Stimulated activated CD8-positive, alpha-beta memory T cell treated with anti-CD3 and anti-CD28 coated beads, Interleukin-7, amount 100 ng/mL, for 48 hours (primary cell): ENCODE data around the gene SERPINA5.
"Not testable (repeated sequence)": the region's sequence is repeated elsewhere in the genome, so short reads cannot be mapped to it uniquely, and the experiment has no call there.

Experiments
- DNase-seq, 2 donors: peaks; one replicate each; pipeline ENCODE4 v3.0.0-alpha.2; 2020; ENCODE audit warnings: low read depth in 1 of 2; ENCODE audit errors: extremely low read depth in 1 of 2

SERPINA5 gene

DNA sequence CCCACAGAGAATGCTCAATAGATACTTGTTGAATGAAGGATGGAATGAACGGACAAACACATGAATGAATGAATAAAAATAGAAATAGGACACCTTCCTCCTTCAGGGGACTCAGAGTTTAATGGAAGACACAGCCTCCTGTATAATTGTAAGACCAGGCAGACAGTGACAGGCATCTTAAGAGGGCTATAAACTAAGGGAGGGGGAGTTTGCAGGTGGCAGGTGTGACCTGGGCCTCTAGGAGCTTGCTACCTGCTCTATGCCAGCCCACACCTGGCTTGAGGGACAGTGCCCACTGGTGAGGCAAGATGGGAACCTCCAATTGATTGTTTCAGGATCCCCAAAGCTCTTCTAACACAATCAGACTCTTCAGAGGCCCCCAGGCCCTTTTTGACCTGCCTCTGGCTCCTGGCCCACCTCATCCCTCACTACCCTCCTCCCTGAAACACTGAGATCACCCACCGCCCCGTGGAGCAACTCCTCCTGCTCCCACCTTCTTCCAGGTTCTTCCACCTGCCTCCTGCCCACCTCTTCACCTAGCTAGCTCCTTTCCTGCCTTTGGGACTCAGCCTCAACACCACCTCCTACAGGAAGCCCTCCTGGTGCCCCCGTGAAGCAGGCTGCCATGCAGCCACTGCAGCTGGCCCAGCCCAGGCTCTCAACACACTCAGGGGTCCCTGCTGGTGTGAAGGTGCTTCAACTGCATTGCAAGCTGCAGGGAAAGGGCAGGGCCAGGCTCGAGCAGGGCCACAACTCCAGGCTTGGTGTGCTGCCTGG, 40.3 kb downstream of the SERPINA5 start:
- DNase-seq, result no peak

DNA sequence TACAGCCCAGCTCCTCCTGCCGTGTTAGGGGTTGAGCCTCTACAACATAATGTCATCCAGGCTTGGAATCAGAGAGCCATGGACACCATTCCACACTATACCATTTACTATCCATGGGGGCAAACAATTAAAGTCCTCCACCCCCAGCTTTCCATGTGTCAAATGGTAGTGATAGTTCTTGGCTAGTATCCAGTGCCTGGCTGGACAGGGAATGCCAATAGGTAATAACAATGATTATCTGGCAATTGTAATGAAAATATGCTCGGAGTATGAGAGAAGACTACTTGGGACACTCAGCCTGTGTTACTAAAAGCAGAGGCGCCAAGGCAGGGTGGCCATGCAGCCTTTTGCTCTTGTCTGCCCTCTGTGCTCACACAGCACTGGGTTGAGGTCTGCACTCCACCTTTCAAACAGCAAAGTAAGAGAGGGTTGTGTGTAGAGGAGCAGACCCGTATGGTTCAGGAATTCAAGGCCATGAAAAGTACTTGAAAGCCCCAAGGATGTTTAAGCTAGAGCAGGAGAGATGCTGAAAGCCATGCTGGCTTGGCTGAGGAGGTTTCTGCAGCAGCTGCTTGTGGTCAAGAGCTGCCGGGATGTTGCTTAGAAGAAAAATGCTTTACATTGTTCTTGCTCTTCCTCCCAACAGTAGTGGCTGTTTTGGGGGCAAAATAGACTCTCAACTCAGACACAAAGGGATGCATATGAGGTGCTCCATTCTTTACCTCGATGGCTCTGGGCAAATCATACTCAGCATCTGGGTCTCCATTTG, 41.6 kb downstream of the SERPINA5 start:
- DNase-seq, result no peak

DNA sequence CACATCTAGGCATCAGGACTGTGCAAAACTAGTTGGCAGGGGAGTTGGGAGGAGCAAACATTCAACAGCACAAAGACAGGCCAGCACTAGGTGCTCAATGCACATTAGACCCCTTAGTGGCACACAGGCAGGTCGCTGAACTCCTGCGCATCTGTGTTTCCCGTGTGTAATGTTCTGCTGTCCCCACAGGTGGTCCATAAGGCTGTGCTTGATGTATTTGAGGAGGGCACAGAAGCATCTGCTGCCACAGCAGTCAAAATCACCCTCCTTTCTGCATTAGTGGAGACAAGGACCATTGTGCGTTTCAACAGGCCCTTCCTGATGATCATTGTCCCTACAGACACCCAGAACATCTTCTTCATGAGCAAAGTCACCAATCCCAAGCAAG, 42.2 kb downstream of the SERPINA5 start:
- no peak for DNase-seq

DNA sequence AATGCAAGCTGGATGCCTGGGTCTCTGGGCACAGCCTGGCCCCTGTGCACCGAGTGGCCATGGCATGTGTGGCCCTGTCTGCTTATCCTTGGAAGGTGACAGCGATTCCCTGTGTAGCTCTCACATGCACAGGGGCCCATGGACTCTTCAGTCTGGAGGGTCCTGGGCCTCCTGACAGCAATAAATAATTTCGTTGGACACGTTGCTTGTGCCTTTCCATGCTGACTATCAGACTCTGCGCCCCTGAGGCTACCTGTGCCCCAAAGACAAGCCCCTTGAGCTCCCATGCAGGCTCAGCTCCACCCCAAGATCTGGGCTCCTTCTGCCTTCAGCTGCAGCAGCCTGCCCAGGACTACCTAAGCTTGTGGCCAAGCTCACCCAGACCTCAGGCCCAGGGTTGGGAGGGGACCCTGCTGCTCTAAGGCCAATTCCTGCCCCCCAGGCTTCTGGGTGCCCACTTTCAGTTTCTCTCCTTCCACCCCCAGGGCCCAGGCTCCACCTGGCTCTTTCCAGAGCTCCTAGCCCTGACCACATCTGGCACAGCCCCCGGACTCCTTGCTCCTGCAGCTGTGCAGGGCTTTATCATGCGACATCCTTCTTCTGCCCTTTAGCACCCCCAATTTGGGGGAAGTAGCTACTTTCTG, 42.8 kb downstream of the SERPINA5 start:
- no peak for DNase-seq

DNA sequence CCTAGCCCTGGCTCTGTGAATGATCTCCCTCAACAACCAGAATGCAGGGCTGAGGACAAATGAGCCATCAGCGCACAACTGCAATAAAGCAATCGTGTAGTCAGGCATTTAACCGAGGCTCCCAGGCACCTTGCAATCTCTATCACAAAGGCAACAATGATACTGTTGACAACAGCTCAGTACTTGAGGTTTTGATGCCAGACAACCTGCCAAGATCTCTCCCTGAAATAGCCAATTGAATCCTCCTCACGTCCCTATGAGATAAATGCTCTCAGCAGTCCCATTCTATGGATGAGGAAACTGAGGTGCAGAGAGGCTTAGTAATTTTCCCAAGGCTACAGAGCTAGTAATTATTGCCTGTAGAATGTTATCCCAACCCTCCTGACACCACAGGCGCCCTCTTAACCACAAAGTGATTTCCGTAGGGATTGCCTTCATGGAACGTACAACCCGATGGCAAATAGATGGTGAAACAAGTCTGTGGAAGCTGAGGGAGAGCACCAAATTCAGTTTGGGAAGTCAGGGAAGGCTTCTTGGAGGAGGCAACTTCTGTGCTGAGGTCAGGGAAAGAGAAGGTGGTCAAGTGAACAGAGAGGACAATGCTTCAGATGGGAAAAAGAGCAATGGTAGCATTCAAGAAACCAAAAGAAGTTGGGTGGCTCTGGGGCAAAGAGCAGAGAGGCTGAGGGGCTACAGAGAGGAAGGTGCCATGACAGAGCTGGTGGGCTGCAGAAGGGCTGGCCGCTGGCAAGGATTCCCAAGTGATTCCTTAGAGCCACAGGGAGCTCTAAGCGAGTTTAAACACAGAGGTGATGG, 43.5 kb downstream of the SERPINA5 start:
- DNase-seq, result no peak

DNA sequence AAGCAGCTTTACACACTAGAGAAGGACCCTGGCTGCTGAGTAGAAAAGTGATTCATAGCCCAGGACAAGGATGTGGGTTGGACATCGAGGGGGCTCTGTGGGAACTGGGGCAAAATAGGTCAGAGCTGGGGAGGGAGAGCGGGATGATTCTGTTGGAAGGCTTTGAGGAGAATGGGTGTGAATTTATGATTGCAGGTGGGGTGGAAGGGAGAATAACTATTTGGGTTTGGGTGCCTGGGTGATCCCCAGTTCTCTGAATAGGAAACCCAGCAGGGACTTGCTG, 44.1 kb downstream of the SERPINA5 start:
- no peak for DNase-seq

DNA sequence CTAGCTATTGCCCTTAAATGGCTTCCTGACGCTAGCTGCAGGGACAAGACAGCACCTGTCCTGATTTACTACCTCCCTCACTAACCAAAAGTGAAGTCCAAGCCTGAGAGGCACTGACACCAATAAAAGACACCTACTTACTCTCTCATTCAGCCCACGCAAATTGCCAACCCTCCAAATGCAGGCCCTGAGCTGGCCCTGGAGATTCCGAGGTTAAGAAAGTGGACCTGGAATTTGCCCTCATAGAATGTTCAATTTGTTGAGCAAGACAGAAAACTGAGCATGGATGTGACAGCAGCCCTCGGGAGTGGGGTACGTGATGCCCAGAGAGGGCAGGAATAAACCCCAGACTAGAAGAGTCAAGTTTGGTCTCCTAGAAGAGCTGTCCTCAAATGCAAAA, 47.4 kb downstream of the SERPINA5 start:
- DNase-seq, result no peak

DNA sequence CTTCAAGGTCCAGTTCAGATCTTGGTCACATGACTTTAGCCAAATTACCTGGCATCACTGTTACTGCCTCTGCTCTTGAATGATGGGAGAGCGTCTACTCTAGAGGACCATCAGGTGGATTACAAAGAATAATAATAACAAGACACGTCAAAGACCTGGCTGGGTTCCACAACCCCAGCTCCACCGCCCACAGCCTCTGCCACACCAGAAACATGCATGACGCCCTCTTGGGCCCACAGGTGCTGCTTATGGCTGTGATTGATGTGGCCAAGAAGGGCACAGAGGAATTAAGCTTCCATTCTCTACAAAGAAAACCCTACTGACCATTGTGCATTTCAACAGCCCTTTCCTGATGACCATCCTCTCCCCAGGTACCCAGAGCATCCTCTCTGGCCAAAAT, 49.2 kb downstream of the SERPINA5 start:
- DNase-seq, result no peak

DNA sequence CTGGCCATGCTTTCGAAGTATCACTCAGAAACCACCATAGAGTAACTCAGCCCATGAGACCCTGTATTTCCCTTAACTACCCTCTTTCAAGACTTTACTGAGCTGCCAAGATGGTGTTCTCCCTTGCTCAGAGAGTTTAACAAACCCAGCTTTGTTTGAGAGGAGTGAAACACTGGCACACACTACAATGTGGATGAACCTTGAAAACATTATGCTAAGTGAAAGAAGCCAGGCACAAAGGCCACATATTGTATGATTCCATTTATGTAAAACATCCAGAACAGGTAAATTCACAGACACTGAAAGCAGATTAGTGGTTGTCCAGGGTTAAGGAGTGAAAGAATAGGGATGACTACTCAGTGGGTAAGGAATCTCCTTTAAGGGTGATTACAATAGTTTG, 49.8 kb downstream of the SERPINA5 start:
- no peak for DNase-seq

DNA sequence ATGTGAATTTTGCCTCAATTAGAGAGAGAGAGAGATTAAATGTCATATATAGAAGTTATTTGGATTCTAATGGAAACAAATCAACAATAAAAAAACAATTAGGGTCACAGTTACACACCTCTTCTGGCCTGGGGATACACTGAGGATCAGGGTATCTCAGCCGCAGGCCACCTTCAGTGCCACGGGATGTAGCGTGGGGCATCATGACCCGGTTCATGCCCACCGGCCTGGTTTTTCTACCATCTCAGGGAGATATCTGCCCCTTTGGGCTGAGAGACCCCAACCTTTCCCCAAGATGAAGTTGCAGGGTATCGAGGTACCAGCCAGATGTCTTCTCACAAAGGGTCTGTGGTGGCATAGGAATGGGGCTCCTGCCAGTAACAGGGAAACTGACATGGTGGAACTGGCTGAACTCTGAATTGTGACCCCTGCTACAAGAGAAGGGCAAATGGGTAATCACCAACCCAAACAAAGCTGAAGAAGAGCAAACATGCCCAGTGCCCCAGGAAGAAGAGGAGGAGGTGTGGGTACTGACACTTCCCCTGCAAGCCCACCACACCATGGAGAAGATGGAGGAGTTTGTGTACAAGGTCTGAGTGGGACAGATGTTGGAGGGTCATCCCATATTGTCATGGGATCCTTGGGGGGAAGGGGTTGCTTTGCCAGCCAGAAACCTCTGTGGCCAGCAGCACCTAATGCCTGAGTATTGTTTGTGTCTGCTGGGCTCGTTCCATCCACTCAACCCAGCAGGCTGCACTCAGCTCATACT, 50.5 kb downstream of the SERPINA5 start:
- no peak for DNase-seq

DNA sequence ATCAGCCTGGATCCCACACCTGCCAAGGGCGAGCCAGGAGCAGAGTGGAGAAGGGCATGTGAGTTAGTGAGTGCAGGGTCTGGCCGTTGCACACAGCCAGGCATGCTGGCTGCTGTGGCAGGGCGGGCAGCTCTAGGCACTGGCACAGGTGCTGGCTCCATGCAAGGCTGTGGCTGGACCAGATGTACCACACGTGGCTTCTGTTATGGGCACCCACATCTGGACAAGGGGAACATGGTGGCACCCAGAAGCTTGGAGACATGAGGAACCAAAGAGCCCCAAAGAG, 51.0 kb downstream of the SERPINA5 start:
- DNase-seq, result no peak

DNA sequence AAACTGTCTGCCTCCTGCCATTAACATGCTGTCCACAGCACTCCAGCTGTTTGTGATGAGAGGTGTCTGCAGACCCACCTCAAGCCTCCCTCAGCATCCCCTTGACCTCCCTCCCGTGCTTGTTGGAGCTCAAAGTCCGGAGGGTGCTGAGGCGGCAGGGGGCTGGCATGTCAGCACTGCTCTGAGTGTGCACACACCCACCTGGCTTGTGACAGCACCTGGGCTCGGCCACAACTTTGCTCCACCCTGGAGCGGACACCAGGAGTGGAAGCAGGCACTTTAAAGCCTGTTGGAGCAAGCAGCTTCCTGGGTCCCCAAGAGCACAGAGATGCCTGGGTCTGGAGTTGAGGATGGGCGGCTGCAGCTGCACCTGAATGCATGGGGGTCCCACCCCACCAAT, 51.9 kb downstream of the SERPINA5 start:
- DNase-seq, result no peak

DNA sequence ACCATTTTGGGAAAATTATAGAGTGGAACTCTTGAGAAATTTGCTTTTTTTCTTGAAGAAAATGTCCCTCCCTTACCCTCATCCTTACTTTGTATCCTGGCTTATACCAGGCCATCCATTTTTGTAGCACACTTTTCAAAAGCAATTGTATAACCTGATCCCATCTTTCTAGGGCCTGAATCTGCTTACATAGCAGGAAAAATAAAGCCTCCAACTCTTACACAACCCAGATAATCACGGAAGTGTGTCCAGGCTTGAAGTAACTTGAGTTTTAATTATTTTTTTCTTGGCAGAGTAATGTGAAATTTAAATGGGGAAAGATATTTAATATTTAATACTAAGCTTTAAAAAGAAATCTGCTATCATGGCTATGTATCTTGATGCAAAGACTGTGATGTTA, 53.9 kb downstream of the SERPINA5 start:
- no peak for DNase-seq

DNA sequence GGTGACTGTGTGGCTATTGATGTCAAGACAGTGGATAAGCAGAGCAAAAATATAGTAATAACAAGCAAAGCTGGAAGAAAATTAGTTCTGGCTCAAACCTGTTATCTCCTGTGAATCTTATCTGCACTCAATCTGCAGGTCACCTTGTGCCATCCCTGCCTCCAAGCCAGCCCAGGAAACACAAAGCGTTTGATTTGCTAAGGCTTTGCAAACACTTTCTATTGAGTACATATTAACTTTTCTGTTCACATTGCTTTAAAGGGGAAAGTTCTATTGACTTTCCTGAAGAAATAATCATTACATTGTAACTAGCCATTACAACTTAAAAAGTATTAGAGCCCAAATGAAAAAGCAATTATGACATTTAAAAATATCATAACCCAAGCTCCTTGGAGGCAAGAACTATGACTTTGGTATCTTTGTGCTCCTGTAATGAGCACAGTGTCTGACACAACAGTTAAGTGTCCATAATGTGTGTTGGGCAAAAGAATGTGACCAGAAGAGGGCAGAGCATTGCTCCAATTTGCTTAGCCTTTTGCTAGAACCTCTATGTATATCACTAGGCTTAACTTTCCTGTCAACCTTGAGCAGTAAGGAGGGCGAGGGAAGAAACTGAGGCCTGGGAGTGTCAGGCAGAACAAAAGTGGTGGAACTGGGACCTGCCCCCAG, 55.7 kb downstream of the SERPINA5 start:
- no peak for DNase-seq

DNA sequence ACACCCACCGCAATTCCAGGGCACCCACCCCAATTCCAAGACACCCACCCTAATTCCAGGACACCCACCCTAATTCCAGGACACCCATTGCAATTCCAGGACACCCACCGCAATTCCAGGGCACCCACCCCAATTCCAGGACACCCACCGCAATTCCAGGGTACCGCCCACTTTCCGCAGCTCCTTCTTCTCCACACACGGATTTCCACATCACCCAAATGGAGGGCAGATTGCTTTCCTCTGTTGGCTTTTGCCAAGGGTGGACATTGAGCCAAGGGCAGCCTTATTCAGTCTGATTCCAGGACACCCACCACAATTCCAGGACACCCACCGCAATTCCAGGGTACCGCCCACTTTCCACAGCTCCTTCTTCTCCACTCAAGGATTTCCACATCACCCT, 56.6 kb downstream of the SERPINA5 start:
- not testable (repeated sequence) for DNase-seq

DNA sequence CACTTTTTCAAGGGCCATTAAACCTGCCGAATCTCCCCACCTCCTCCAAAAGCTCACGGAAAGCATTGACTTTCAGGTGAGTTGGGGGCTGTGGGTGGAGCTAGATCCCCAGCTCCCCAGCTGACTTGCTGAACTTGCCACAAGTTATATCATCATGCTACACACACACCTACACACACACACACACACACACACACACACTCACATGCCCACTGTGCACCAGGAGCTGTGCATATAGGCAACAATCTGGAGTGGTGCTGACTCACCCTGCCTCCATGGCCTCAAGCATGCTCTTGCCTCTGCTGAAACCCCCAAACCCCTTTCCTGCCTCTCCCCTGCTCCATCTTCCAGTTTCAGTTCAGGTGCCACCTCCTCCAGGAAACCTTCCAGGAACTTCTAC, 57.1 kb downstream of the SERPINA5 start:
- no peak for DNase-seq

DNA sequence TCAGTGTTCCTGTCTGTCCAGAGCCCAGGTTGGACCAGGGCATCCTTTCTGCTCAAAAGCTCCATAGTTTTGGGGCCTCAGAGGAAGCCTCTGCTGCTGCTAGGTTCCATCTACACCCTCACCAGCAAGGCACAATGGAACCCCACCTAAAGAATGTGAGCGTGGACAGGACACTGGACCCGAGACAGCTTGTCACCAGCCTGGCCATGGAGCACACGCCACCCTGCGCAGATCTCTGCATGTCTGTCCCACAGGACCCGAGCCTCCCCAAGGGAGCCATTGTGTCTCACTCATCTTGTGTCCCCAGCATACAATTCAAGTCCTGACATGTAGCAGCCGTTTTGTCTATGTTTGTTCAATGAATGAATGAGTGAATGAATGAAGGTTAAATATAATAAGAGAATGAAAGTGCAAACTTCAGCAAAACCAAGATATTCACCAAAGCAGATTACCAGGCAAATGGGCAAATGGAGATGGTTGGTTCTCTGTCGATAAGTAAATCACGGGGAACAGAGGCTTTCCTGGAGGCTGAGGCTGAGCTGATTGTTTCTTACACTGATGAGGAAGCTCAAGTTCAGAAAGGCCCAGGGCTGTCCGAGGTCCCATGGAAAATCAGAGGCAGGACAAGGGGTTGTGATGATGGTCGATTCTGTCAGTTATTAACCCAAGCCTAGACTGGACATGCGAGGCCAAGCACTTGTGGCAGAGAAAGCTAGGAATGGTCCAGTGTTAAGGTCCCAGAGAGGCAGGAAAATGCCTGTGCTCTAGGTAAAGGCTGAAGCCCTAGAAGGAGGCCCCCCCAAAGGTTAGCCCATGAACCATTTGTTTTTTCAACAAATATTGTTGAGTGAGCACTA, 58.0 kb downstream of the SERPINA5 start:
- DNase-seq, result no peak

DNA sequence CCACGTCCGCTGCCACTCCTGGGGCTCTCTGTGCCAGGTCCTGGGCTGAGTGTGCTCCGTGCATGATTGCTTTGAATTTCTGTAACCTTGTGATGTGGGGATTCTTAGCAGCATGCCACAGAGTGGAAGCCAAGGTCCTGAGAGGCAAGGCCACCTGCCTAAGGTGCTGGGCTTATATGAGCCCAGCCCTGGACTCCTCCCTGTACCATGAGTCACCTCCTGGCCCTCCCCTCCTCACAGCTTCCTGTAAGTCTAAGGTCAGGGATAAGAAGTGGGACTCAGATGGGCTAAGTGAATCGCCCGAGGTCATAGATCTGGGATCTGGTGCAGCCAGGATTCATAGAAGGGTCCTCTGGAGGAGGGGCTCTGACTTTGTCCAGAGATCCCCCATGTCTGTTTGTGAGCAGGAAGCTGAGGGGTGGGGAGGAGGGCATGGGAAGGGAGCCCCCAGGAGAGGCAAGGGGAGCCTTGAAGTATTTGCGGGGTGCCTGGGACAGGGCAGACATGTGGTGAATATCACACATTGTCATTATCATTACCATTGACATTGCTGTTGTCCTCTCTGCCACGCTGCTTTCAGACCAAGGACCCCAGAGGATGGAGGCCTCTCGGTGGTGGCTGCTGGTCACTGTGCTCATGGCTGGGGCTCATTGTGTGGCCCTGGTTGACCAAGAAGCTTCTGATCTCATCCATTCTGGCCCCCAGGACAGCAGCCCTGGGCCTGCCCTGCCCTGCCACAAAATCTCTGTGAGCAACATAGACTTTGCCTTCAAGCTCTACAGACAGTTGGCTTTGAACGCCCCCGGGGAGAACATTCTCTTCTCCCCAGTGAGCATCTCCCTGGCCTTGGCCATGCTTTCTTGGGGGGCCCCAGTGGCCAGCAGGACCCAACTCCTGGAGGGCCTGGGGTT, 59.8 kb downstream of the SERPINA5 start:
- no peak for DNase-seq

DNA sequence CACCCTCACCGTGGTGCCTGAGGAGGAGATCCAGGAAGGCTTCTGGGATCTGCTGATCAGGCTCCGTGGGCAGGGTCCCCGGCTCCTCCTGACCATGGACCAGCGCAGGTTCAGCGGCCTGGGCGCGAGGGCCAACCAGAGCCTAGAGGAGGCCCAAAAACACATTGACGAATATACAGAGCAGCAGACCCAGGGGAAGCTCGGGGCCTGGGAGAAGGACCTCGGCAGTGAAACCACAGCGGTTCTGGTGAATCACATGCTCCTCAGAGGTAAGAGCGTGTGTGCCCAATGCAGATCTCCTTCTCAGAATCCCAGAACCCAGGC, 60.4 kb downstream of the SERPINA5 start:
- no peak for DNase-seq
